ENCODE measurements around the gene AMOT.

Gene AMOT

DNA sequence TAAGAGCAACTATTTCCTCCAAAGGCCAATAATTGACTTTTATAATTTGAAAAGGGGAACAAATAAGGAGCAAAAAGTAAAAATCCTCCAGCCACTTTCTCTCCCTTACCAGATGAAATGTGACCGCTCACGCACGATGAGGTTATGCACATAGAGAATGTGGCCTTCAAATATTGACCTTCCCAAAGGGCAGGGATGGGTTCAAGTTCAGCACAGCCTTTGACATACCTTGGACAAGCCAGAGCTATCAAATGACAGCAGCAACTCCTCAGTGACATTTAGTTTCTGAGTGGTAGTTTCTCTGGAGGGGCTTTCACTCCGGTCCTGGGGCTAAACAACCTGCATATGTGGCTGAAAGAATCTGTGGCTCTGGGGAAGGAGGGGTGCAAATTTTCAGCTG is 50.7 kb downstream of the AMOT start:
- no peak overlapping the region for H3K4me3 ChIP-seq (ENCODE audit: low read length)

DNA sequence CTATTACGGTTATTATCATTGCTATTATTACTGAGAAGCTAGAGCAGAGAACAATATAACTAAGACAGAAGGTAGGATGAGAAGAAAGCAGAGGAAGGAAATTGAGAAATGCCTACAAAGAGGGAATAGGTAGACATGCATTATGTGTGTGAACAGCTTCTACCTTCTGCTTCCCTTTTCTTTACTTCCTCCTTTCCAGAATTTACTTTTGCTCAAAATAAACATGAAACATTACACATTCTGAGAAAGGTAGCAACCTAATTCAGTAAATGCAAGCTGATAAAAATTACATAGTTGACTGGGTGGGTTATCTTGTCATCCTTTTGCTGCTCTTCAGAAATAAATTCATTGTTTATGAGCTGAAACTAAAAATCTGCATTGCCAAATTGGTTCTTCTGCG is 54.6 kb downstream of the AMOT start:
- H3K9me2 ChIP-seq (replicated peaks; ENCODE audit: insufficient read depth, low read length), result no peaks in the 10 kb centered on the region
- H3K79me2 ChIP-seq (ENCODE audit: low read length), result no peaks in the 10 kb centered on the region
- H3K9me3 ChIP-seq (replicated peaks; ENCODE audit: insufficient read depth, low read length), result no peaks in the 10 kb centered on the region
- no peak overlapping the region for H3K4me3 ChIP-seq (ENCODE audit: low read length)
- no peaks in the 10 kb centered on the region for H3K27me3 ChIP-seq (replicated peaks; ENCODE audit: insufficient read depth, low read length)
- H3F3A ChIP-seq (ENCODE audit: insufficient read depth, low read length), result no peaks in the 10 kb centered on the region
- TF ChIP-seq EZH2phosphoT487 (IDR thresholded peaks at IDR 0.05; ENCODE audit: low read length) (no peak), EZH2 (optimal IDR thresholded peaks at IDR 0.05; ENCODE audit: low read depth, low read length) (no peak)
- TF ChIP-seq, protein P1, sequence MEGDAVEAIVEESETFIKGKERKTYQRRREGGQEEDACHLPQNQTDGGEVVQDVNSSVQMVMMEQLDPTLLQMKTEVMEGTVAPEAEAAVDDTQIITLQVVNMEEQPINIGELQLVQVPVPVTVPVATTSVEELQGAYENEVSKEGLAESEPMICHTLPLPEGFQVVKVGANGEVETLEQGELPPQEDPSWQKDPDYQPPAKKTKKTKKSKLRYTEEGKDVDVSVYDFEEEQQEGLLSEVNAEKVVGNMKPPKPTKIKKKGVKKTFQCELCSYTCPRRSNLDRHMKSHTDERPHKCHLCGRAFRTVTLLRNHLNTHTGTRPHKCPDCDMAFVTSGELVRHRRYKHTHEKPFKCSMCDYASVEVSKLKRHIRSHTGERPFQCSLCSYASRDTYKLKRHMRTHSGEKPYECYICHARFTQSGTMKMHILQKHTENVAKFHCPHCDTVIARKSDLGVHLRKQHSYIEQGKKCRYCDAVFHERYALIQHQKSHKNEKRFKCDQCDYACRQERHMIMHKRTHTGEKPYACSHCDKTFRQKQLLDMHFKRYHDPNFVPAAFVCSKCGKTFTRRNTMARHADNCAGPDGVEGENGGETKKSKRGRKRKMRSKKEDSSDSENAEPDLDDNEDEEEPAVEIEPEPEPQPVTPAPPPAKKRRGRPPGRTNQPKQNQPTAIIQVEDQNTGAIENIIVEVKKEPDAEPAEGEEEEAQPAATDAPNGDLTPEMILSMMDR (IDR thresholded peaks at IDR 0.05; ENCODE audit: low read length), result no peak
- no peak overlapping the region for H2AFZ ChIP-seq (ENCODE audit: low read length)
- H3K4me2 ChIP-seq (ENCODE audit: low read depth, low read length), result no peak overlapping the region
- no peak overlapping the region for H3K27ac ChIP-seq (ENCODE audit: low read length)
- no peaks in the 10 kb centered on the region for H3K36me3 ChIP-seq (replicated peaks; ENCODE audit: insufficient read depth, low read length)
- no peaks in the 10 kb centered on the region for H4K20me1 ChIP-seq (ENCODE audit: insufficient read depth, low read length)
- no peak overlapping the region for H3K9ac ChIP-seq (ENCODE audit: low read length)
- DNase-seq, result no peak
- no peaks in the 10 kb centered on the region for H3K4me1 ChIP-seq (ENCODE audit: low read length)

More for the DNA sequence above, 50.7 kb downstream of the AMOT start:
- DNase-seq, result no peak
- Histone ChIP-seq H3K27me3 (replicated peaks; ENCODE audit: insufficient read depth, low read length) (no peaks in the 10 kb centered on the region), H3K9me2 (replicated peaks; ENCODE audit: insufficient read depth, low read length) (no peaks in the 10 kb centered on the region), H4K20me1 (ENCODE audit: insufficient read depth, low read length) (no peaks in the 10 kb centered on the region), H3K79me2 (ENCODE audit: low read length) (no peaks in the 10 kb centered on the region), H3K4me1 (ENCODE audit: low read length) (no peaks in the 10 kb centered on the region), H3K27ac (ENCODE audit: low read length) (no peak overlapping the region), H3F3A (ENCODE audit: insufficient read depth, low read length) (no peaks in the 10 kb centered on the region), H3K9me3 (replicated peaks; ENCODE audit: insufficient read depth, low read length) (no peaks in the 10 kb centered on the region), H3K4me2 (ENCODE audit: low read depth, low read length) (no peak overlapping the region), H3K36me3 (replicated peaks; ENCODE audit: insufficient read depth, low read length) (no peaks in the 10 kb centered on the region), H3K9ac (ENCODE audit: low read length) (no peak overlapping the region), H2AFZ (ENCODE audit: low read length) (no peak overlapping the region)
- TF ChIP-seq EZH2phosphoT487 (IDR thresholded peaks at IDR 0.05; ENCODE audit: low read length) (no peak), EZH2 (optimal IDR thresholded peaks at IDR 0.05; ENCODE audit: low read depth, low read length) (no peak)
- TF ChIP-seq, protein P1 (IDR thresholded peaks at IDR 0.05; ENCODE audit: low read length), result no peak

DNA sequence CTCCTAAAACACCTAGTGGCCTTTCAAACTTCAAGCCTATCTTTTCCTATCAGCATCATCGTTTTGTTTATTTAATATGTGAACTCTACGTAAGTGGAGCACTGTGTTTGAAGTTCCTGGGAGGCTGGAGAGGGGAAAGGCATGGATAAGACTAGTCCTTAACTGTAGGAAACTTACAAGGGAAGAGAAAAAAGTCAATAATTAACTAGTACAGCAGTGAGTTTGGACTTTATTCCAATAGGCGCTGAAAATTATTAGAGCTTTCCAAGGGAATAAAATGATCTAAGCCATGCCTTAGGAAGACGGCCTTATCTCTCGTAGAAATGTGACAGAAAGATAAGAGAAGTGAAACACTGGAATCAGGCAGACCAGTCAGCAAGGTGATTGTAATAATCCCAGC is 55.3 kb downstream of the AMOT start:
- H3K9me3 ChIP-seq (replicated peaks; ENCODE audit: insufficient read depth, low read length), result no peaks in the 10 kb centered on the region
- H3K9me2 ChIP-seq (replicated peaks; ENCODE audit: insufficient read depth, low read length), result no peaks in the 10 kb centered on the region
- no peak overlapping the region for H3K9ac ChIP-seq (ENCODE audit: low read length)
- no peaks in the 10 kb centered on the region for H3K36me3 ChIP-seq (replicated peaks; ENCODE audit: insufficient read depth, low read length)
- no peaks in the 10 kb centered on the region for H3K27me3 ChIP-seq (replicated peaks; ENCODE audit: insufficient read depth, low read length)
- no peaks in the 10 kb centered on the region for H3K79me2 ChIP-seq (ENCODE audit: low read length)
- H3K4me2 ChIP-seq (ENCODE audit: low read depth, low read length), result no peak overlapping the region
- no peaks in the 10 kb centered on the region for H4K20me1 ChIP-seq (ENCODE audit: insufficient read depth, low read length)
- TF ChIP-seq EZH2phosphoT487 (IDR thresholded peaks at IDR 0.05; ENCODE audit: low read length) (no peak), EZH2 (optimal IDR thresholded peaks at IDR 0.05; ENCODE audit: low read depth, low read length) (no peak)
- TF ChIP-seq, protein P1 (IDR thresholded peaks at IDR 0.05; ENCODE audit: low read length), result no peak
- H2AFZ ChIP-seq (ENCODE audit: low read length), result no peak overlapping the region
- no peaks in the 10 kb centered on the region for H3K4me1 ChIP-seq (ENCODE audit: low read length)
- no peak overlapping the region for H3K4me3 ChIP-seq (ENCODE audit: low read length)
- no peak for DNase-seq
- no peak overlapping the region for H3K27ac ChIP-seq (ENCODE audit: low read length)
- H3F3A ChIP-seq (ENCODE audit: insufficient read depth, low read length), result no peaks in the 10 kb centered on the region

Data from MM.1S (cell line).